Measurements from ENCODE around the gene TMEM212.
"Not testable (repeated sequence)": the region's sequence is repeated elsewhere in the genome, so short reads cannot be mapped to it uniquely, and the experiment has no call there.

Gene TMEM212

DNA sequence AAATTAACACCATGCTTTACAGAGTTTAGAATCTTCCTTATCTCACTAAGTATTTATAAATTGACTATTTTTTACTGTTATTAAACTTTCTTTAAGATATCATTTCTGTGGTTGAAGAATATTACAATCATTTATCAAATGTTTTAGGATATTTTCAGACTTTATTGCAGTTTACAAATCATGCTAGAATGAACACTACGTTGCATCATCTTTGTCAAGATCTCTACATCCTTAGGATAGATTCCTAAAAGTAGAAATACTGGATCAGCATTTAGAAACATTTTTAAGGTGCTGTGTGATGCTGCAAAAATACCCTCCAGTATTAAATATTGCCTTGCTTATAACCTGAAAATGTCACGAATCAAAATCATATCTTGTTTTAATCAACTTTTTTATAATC is 30.3 kb upstream of the TMEM212 start:
- no peak overlapping the region for H3K4me3 ChIP-seq (ENCODE audit: low read length)
- DNase-seq (ENCODE audit: low read depth): no peak
- TF ChIP-seq, protein P1, sequence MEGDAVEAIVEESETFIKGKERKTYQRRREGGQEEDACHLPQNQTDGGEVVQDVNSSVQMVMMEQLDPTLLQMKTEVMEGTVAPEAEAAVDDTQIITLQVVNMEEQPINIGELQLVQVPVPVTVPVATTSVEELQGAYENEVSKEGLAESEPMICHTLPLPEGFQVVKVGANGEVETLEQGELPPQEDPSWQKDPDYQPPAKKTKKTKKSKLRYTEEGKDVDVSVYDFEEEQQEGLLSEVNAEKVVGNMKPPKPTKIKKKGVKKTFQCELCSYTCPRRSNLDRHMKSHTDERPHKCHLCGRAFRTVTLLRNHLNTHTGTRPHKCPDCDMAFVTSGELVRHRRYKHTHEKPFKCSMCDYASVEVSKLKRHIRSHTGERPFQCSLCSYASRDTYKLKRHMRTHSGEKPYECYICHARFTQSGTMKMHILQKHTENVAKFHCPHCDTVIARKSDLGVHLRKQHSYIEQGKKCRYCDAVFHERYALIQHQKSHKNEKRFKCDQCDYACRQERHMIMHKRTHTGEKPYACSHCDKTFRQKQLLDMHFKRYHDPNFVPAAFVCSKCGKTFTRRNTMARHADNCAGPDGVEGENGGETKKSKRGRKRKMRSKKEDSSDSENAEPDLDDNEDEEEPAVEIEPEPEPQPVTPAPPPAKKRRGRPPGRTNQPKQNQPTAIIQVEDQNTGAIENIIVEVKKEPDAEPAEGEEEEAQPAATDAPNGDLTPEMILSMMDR (IDR thresholded peaks at IDR 0.05; ENCODE audit: insufficient read depth, low read depth, low read length, missing control alignments): no peak

GRCh38 chr3:171813278-171813896 is 29.8 kb upstream of the TMEM212 start:
- TF ChIP-seq, protein P1 (IDR thresholded peaks at IDR 0.05; ENCODE audit: insufficient read depth, low read depth, low read length, missing control alignments): no peak

GRCh38 chr3:171813897-171814460 is 29.2 kb upstream of the TMEM212 start:
- no peak overlapping the region for H3K4me3 ChIP-seq (ENCODE audit: low read length)
- TF ChIP-seq, protein P1 (IDR thresholded peaks at IDR 0.05; ENCODE audit: insufficient read depth, low read depth, low read length, missing control alignments): no peak
- no peak for DNase-seq (ENCODE audit: low read depth)

More at GRCh38 chr3:171813278-171813896, 29.8 kb upstream of the TMEM212 start:
- DNase-seq (ENCODE audit: low read depth): no peak
- H3K4me3 ChIP-seq (ENCODE audit: low read length): no peak overlapping the region

- H3K4me3 ChIP-seq (ENCODE audit: low read length); DNase-seq (ENCODE audit: low read depth): not testable (repeated sequence)
Measured at GRCh38 chr3:171814662-171815061, 28.5 kb upstream of the TMEM212 start.

- no peak overlapping the region for H3K4me3 ChIP-seq (ENCODE audit: low read length)
- TF ChIP-seq, protein P1 (IDR thresholded peaks at IDR 0.05; ENCODE audit: insufficient read depth, low read depth, low read length, missing control alignments): no peak
- no peak for DNase-seq (ENCODE audit: low read depth)
Measured at GRCh38 chr3:171815973-171816595, 27.1 kb upstream of the TMEM212 start.

DNA sequence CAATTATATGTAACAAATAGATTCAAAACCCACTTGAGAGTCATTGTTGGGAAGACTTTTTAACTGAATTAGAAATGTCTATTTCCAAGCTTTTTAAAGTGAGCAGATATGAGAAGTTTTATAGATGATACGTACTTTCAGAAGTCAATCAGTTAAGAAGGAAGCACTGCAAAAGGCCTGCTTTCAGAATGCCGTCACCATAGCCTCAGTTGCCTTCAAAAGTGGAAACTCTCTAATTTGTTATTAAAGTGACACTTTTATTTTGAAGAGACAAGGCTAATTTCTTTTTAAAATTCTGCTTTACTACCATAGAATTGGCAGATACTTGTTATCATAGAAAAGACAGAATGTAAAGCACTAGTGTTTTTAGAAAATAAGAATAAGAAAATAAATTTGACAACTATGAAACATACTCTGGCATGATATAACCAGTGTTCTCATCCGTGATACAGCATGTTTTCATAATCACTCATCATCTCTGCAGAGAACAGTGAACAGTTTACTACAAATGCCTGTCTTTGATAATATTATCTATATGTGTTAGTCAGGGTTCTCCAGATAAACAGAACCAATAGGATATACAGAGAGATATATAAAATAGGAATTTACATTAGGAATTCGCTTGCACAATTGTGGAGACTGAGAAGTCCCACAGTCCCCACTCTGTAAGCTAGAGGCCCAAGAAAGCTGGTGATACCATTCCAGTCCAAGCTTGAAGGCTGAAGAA is 25.9 kb upstream of the TMEM212 start:
- no peak for DNase-seq (ENCODE audit: low read depth)
- TF ChIP-seq, protein P1 (IDR thresholded peaks at IDR 0.05; ENCODE audit: insufficient read depth, low read depth, low read length, missing control alignments): no peak
- H3K4me3 ChIP-seq (ENCODE audit: low read length): no peak overlapping the region

DNA sequence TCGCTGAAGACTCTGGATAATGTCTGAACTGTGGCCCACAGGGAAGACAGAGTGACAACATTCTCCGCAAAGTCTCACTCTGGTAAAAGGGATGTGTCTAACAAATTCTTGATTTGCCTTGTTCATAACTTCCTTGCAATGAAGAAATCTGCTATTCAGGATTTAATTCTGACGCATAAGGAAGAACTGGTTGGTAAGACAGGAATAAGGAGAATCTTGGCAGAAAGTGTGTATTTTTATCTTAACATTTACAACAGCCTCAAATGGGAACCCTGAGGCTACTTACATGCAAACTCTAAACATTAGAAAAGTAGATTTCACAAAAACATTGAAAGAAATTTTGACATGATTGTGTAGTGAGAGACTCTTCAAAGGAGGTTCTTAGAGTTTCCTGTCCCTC is 22.1 kb upstream of the TMEM212 start:
- H3K4me3 ChIP-seq (ENCODE audit: low read length): no peak overlapping the region
- DNase-seq (ENCODE audit: low read depth): no peak
- TF ChIP-seq, protein P1 (IDR thresholded peaks at IDR 0.05; ENCODE audit: insufficient read depth, low read depth, low read length, missing control alignments): no peak
